IgD-negative memory B cell (primary cell): ENCODE measurements around the gene CCDC17. TPM values are rescaled to one million over a fixed set of nuclear protein-coding genes. Genes with fewer than 3 reads are reported as not detected.

Experiments
- H3K27ac Mint-ChIP-seq, 3 donors: one replicate each; pipeline ENCODE4 v1.8.0; 2020 to 2022; ENCODE audit warnings: mild to moderate bottlenecking in 3 of 3, mixed read lengths in 3 of 3, moderate library complexity in 1 of 3
- H3K27me3 Mint-ChIP-seq: one replicate; pipeline ENCODE4 v1.8.0; 2021; ENCODE audit warnings: mixed read lengths
- H3K36me3 Mint-ChIP-seq: one replicate; pipeline ENCODE4 v1.8.0; 2020; ENCODE audit warnings: mild to moderate bottlenecking, mixed read lengths
- H3K4me1 Mint-ChIP-seq, 3 donors: one replicate each; pipeline ENCODE4 v1.8.0; 2020 to 2022; ENCODE audit warnings: mixed read lengths in 3 of 3, mild to moderate bottlenecking in 1 of 3
- H3K4me3 Mint-ChIP-seq, 4 donors: one replicate each; pipeline ENCODE4 v1.8.0; 2020 to 2022; ENCODE audit warnings: mild to moderate bottlenecking in 4 of 4, mixed read lengths in 4 of 4, moderate library complexity in 3 of 4
- H3K9me3 Mint-ChIP-seq, 3 donors: one replicate each; pipeline ENCODE4 v1.8.0; 2020 to 2021; ENCODE audit warnings: mixed read lengths in 3 of 3, mild to moderate bottlenecking in 1 of 3
- polyA plus RNA-seq: library from polyadenylated mRNA; unstranded; fragments of 300-500 nt; fragmentation: Illumina TruSeq; gene quantifications from one replicate; pipeline ENCODE4 v1.2.3, GENCODE V29; 2021

Gene CCDC17
- polyA plus RNA-seq, result 0.60 TPM

GRCh38 chr1:45623972-45624371 is at the start of gene CCDC17:
TSS of gene CCDC17 (minus strand) at chr1:45624054. CDS start at chr1:45623909, 145 bp downstream.
- Mint-ChIP-seq H3K4me1 (peaks cover 0 to 1% (median 0%) of the 10 kb centered on the region in 3 donors), H3K27me3 (no peaks in the 10 kb centered on the region), H3K4me3 (no peak within 1 kb of the TSS), H3K27ac (peak within 1 kb of the TSS in 2 of 3 donors; percentile 28 to 31), H3K9me3 (no peaks in the 10 kb centered on the region), H3K36me3 (peaks cover 4% of the 10 kb centered on the region)

- peaks cover 41 to 51% (median 43%) of the 10 kb centered on the region in 3 donors for H3K4me1 Mint-ChIP-seq
- peaks cover 4% of the 10 kb centered on the region for H3K36me3 Mint-ChIP-seq
- no peak overlapping the region for H3K4me3 Mint-ChIP-seq
- no peaks in the 10 kb centered on the region for H3K27me3 Mint-ChIP-seq
- peak overlapping the region in 1 of 3 donors; percentile 62 for H3K27ac Mint-ChIP-seq
- no peaks in the 10 kb centered on the region for H3K9me3 Mint-ChIP-seq
These were observed 46.2 kb upstream of the CCDC17 start for GRCh38 chr1:45669859-45670655.

- Mint-ChIP-seq H3K27me3 (no peaks in the 10 kb centered on the region), H3K9me3 (no peaks in the 10 kb centered on the region), H3K4me3 (no peak overlapping the region), H3K27ac (no peak overlapping the region), H3K4me1 (peaks cover 36 to 47% (median 38%) of the 10 kb centered on the region in 3 donors), H3K36me3 (peaks cover 4% of the 10 kb centered on the region)
These were observed 45.5 kb upstream of the CCDC17 start for GRCh38 chr1:45669379-45669778.

GRCh38 chr1:45668526-45668925 is 44.7 kb upstream of the CCDC17 start:
- Mint-ChIP-seq H3K9me3 (no peaks in the 10 kb centered on the region), H3K4me3 (no peak overlapping the region), H3K4me1 (peaks cover 34 to 45% (median 36%) of the 10 kb centered on the region in 3 donors), H3K27me3 (no peaks in the 10 kb centered on the region), H3K36me3 (peaks cover 4% of the 10 kb centered on the region), H3K27ac (no peak overlapping the region)

- Mint-ChIP-seq H3K27ac (peak overlapping the region in 2 of 3 donors; percentile 56 to 58), H3K9me3 (no peaks in the 10 kb centered on the region), H3K4me3 (no peak overlapping the region), H3K27me3 (no peaks in the 10 kb centered on the region), H3K4me1 (peaks cover 30 to 38% (median 33%) of the 10 kb centered on the region in 3 donors), H3K36me3 (peaks cover 2% of the 10 kb centered on the region)
These were observed 43.7 kb upstream of the CCDC17 start for GRCh38 chr1:45667321-45668111.

- Mint-ChIP-seq H3K4me3 (no peak overlapping the region), H3K4me1 (peaks cover 29 to 36% (median 30%) of the 10 kb centered on the region in 3 donors)
These were observed 43.0 kb upstream of the CCDC17 start for GRCh38 chr1:45666836-45667235.

GRCh38 chr1:45660336-45660735 is 36.5 kb upstream of the CCDC17 start:
- H3K9me3 Mint-ChIP-seq, result no peaks in the 10 kb centered on the region
- no peak overlapping the region for H3K4me3 Mint-ChIP-seq
- H3K4me1 Mint-ChIP-seq, result peaks cover 7 to 12% (median 9%) of the 10 kb centered on the region in 3 donors
- no peak overlapping the region for H3K27ac Mint-ChIP-seq
- H3K36me3 Mint-ChIP-seq, result peaks cover 2% of the 10 kb centered on the region
- H3K27me3 Mint-ChIP-seq, result no peaks in the 10 kb centered on the region

More at GRCh38 chr1:45666836-45667235, 43.0 kb upstream of the CCDC17 start:
- H3K27ac Mint-ChIP-seq, result no peak overlapping the region
- peaks cover 2% of the 10 kb centered on the region for H3K36me3 Mint-ChIP-seq
- H3K27me3 Mint-ChIP-seq, result no peaks in the 10 kb centered on the region
- no peaks in the 10 kb centered on the region for H3K9me3 Mint-ChIP-seq

GRCh38 chr1:45659222-45659621 is 35.4 kb upstream of the CCDC17 start:
- H3K9me3 Mint-ChIP-seq, result no peaks in the 10 kb centered on the region
- peaks cover 4 to 9% (median 6%) of the 10 kb centered on the region in 3 donors for H3K4me1 Mint-ChIP-seq
- H3K4me3 Mint-ChIP-seq, result no peak overlapping the region
- peaks cover 2% of the 10 kb centered on the region for H3K36me3 Mint-ChIP-seq
- no peak overlapping the region for H3K27ac Mint-ChIP-seq
- no peaks in the 10 kb centered on the region for H3K27me3 Mint-ChIP-seq

- Mint-ChIP-seq H3K27ac (peak overlapping the region in 1 of 3 donors; percentile 55), H3K4me1 (peaks cover 3 to 8% (median 4%) of the 10 kb centered on the region in 3 donors), H3K36me3 (peaks cover 2% of the 10 kb centered on the region), H3K27me3 (no peaks in the 10 kb centered on the region), H3K4me3 (no peak overlapping the region), H3K9me3 (no peaks in the 10 kb centered on the region)
These were observed 34.3 kb upstream of the CCDC17 start for GRCh38 chr1:45658171-45658570.

- H3K27ac Mint-ChIP-seq, result peak overlapping the region in 1 of 3 donors; percentile 10
- H3K9me3 Mint-ChIP-seq, result no peaks in the 10 kb centered on the region
- H3K36me3 Mint-ChIP-seq, result peaks cover 2% of the 10 kb centered on the region
- H3K4me1 Mint-ChIP-seq, result peaks cover 0 to 6% (median 4%) of the 10 kb centered on the region in 3 donors
- no peak overlapping the region for H3K4me3 Mint-ChIP-seq
- no peaks in the 10 kb centered on the region for H3K27me3 Mint-ChIP-seq
These were observed 32.8 kb upstream of the CCDC17 start for GRCh38 chr1:45656573-45657226.

- Mint-ChIP-seq H3K36me3 (peaks cover 2% of the 10 kb centered on the region), H3K4me3 (no peak overlapping the region), H3K27me3 (no peaks in the 10 kb centered on the region), H3K27ac (no peak overlapping the region), H3K9me3 (no peaks in the 10 kb centered on the region), H3K4me1 (peaks cover 0 to 10% (median 0%) of the 10 kb centered on the region in 3 donors)
These were observed 30.9 kb upstream of the CCDC17 start for GRCh38 chr1:45654540-45655280.

- Mint-ChIP-seq H3K4me3 (no peak overlapping the region), H3K36me3 (peaks cover 2% of the 10 kb centered on the region), H3K9me3 (no peaks in the 10 kb centered on the region)
These were observed 23.6 kb upstream of the CCDC17 start for GRCh38 chr1:45647248-45648021.

GRCh38 chr1:45644661-45645060 is 20.8 kb upstream of the CCDC17 start:
- Mint-ChIP-seq H3K27me3 (no peaks in the 10 kb centered on the region), H3K9me3 (no peaks in the 10 kb centered on the region), H3K4me3 (no peak overlapping the region), H3K27ac (no peak overlapping the region), H3K36me3 (peaks cover 2% of the 10 kb centered on the region), H3K4me1 (peaks cover 7 to 21% (median 14%) of the 10 kb centered on the region in 3 donors)

More at GRCh38 chr1:45647248-45648021, 23.6 kb upstream of the CCDC17 start:
- Mint-ChIP-seq H3K27ac (peak overlapping the region in 1 of 3 donors; percentile 74), H3K4me1 (peaks cover 7 to 26% (median 14%) of the 10 kb centered on the region in 3 donors), H3K27me3 (no peaks in the 10 kb centered on the region)
